ENCODE results near the gene IREB2. TPM values are rescaled to one million over a fixed set of nuclear protein-coding genes. Genes with fewer than 3 reads are reported as not detected.
A peak's percentile ranks its signal among the peaks of the same experiment; 100 is the strongest.

IREB2 gene
- total RNA-seq, 1 experiment from 2014 or later: 89.5 TPM

GRCh38 chr15:78437762-78438618 lies at the start of gene IREB2 (continued):
- no peak for TF ChIP-seq TP53 (CRISPR knock-in tag; IDR thresholded peaks at IDR 0.05)
- TF ChIP-seq ZNF396 (CRISPR knock-in tag; IDR thresholded peaks at IDR 0.05; ENCODE audit: borderline replicate concordance): no peak
- no peak; the same call in 1 of the 2 replicates for TF ChIP-seq ARID4B (CRISPR knock-in tag; IDR thresholded peaks at IDR 0.05; ENCODE audit: borderline replicate concordance)
- 0 out of 2 replicates have a peak, but pooled peaks have one; percentile 32 for TF ChIP-seq MYBL2 (CRISPR knock-in tag; IDR thresholded peaks at IDR 0.05)
- TF ChIP-seq EMX1 (CRISPR knock-in tag; IDR thresholded peaks at IDR 0.05): no peak
- TF ChIP-seq GRHL2 (CRISPR knock-in tag; IDR thresholded peaks at IDR 0.05; ENCODE audit: insufficient replicate concordance, severe bottlenecking): no peak
- no peak for TF ChIP-seq MXD4 (CRISPR knock-in tag; IDR thresholded peaks at IDR 0.05; ENCODE audit: borderline replicate concordance)
- 0 out of 2 replicates have a peak, but pooled peaks have one; percentile 58 for TF ChIP-seq CREM (CRISPR knock-in tag; IDR thresholded peaks at IDR 0.05)
- no peak for TF ChIP-seq IRF1 (CRISPR knock-in tag; IDR thresholded peaks at IDR 0.05)
- no peak for TF ChIP-seq CDX4 (CRISPR knock-in tag; IDR thresholded peaks at IDR 0.05; ENCODE audit: borderline replicate concordance)
- no peak for TF ChIP-seq NFATC4 (CRISPR knock-in tag; IDR thresholded peaks at IDR 0.05)
- TF ChIP-seq SMAD4 (CRISPR knock-in tag; IDR thresholded peaks at IDR 0.05): peak; percentile 35; the same call in 1 of the 2 replicates
- TF ChIP-seq NR3C1 (CRISPR knock-in tag; conservative IDR thresholded peaks at IDR 0.05; ENCODE audit: low read depth): no peak
- TF ChIP-seq ZNF423 (CRISPR knock-in tag; IDR thresholded peaks at IDR 0.05): no peak
- no peak for TF ChIP-seq ZMAT4 (CRISPR knock-in tag; IDR thresholded peaks at IDR 0.05)
- TF ChIP-seq ZNF219 (CRISPR knock-in tag; IDR thresholded peaks at IDR 0.05; ENCODE audit: borderline replicate concordance): no peak
- no peak for TF ChIP-seq TCF7 (CRISPR knock-in tag; IDR thresholded peaks at IDR 0.05; ENCODE audit: low read depth)
- TF ChIP-seq JAZF1 (CRISPR knock-in tag; IDR thresholded peaks at IDR 0.05): no peak
- TF ChIP-seq GABPB1 (CRISPR knock-in tag; IDR thresholded peaks at IDR 0.05): no peak
- no peak for TF ChIP-seq FOXP1 (CRISPR knock-in tag; IDR thresholded peaks at IDR 0.05; ENCODE audit: borderline replicate concordance)
- no peak for TF ChIP-seq ATF2 (CRISPR knock-in tag; IDR thresholded peaks at IDR 0.05; ENCODE audit: borderline replicate concordance, low read depth)
- no peak for TF ChIP-seq ATF1 (CRISPR knock-in tag; IDR thresholded peaks at IDR 0.05)
- no peak for TF ChIP-seq PREB (CRISPR knock-in tag; IDR thresholded peaks at IDR 0.05; ENCODE audit: borderline replicate concordance)
- no peak for TF ChIP-seq IRF2 (CRISPR knock-in tag; IDR thresholded peaks at IDR 0.05; ENCODE audit: borderline replicate concordance, low read depth)
- TF ChIP-seq PRDM15 (CRISPR knock-in tag; IDR thresholded peaks at IDR 0.05): no peak
- no peak for TF ChIP-seq ATF3 (CRISPR knock-in tag; conservative IDR thresholded peaks at IDR 0.05)

All from WTC11 (cell line).